ENCODE results near the gene TICAM1. TPM values are rescaled to one million over a fixed set of nuclear protein-coding genes. Genes with fewer than 3 reads are reported as not detected.

Gene TICAM1
- total and polyA plus RNA-seq, 2 of the 13 experiments (the other 11 are each of a cell fraction or from before 2014, with no cell fraction given): 0.33 to 0.95 TPM

GRCh38 chr19:4851551-4852290, 20.2 kb upstream of the TICAM1 start (continued):
- TF ChIP-seq ELK4 (CRISPR knock-in tag; IDR thresholded peaks at IDR 0.05; ENCODE audit: borderline replicate concordance): no peak
- TF ChIP-seq GMEB2 (CRISPR knock-in tag; IDR thresholded peaks at IDR 0.05; ENCODE audit: low read depth): no peak
- no peak for TF ChIP-seq PCBP1 (IDR thresholded peaks at IDR 0.05; ENCODE audit: borderline replicate concordance, low read depth, low read length)
- no peak for TF ChIP-seq ZNF318 (CRISPR knock-in tag; IDR thresholded peaks at IDR 0.05)
- no peak for TF ChIP-seq ZNF639 (CRISPR knock-in tag; conservative IDR thresholded peaks at IDR 0.05)
- no peak for TF ChIP-seq ZNF274 (CRISPR knock-in tag; IDR thresholded peaks at IDR 0.05)
- no peak for TF ChIP-seq ZNF614 (CRISPR knock-in tag; IDR thresholded peaks at IDR 0.05; ENCODE audit: borderline replicate concordance)
- peak; percentile 52; the same call in 1 of the 2 replicates for TF ChIP-seq SPEN (CRISPR knock-in tag; IDR thresholded peaks at IDR 0.05; ENCODE audit: low read depth)
- no peak for TF ChIP-seq RCOR2 (CRISPR knock-in tag; IDR thresholded peaks at IDR 0.05)
- peak; percentile 77; the same call in 1 of the 2 replicates for TF ChIP-seq ZNF619 (CRISPR knock-in tag; IDR thresholded peaks at IDR 0.05)
- TF ChIP-seq ZNF720 (CRISPR knock-in tag; IDR thresholded peaks at IDR 0.05): no peak
- no peak for TF ChIP-seq SRSF9 (IDR thresholded peaks at IDR 0.05; ENCODE audit: borderline replicate concordance, insufficient read depth, low read depth, low read length, poor library complexity, severe bottlenecking)
- TF ChIP-seq ZC3H13 (CRISPR knock-in tag; IDR thresholded peaks at IDR 0.05): no peak
- TF ChIP-seq PAWR (CRISPR knock-in tag; IDR thresholded peaks at IDR 0.05; ENCODE audit: borderline replicate concordance): no peak
- no peak for TF ChIP-seq NR1H2 (CRISPR knock-in tag; IDR thresholded peaks at IDR 0.05; ENCODE audit: borderline replicate concordance, low read depth)

Measured in HepG2 (cell line).